MCF 10A (cell line): ENCODE measurements around the gene RMI1. TPM values are rescaled to one million over a fixed set of nuclear protein-coding genes. Genes with fewer than 3 reads are reported as not detected.

Experiments used
- BruUV-seq: library from RNA; stranded (reverse); fragments of 400-500 nt; replicated peaks from 2 replicates; lab custom pipeline; 2021; lab: Mats Ljungman, UMichigan
- CTCF ChIA-PET: fragments of 300-600 bp; sonication (Branson Sonifier 250); formaldehyde crosslinking; extraction: SDS; loops from one replicate; lab custom pipeline; 2021; ENCODE audit warnings: antibody characterized with exemption, inconsistent platforms; lab: Yijun Ruan, JAX
- POLR2A ChIA-PET: fragments of 300-600, 350-650 bp; sonication (Branson Sonifier 250); formaldehyde crosslinking; extraction: SDS; loops from one replicate; lab custom pipeline; 2020; ENCODE audit warnings: antibody characterized with exemption, inconsistent platforms; lab: Yijun Ruan, JAX
- DNase-seq: peaks from one replicate; pipeline ENCODE4 v3.0.0-alpha.2; 2018; ENCODE audit not compliant: unreplicated experiment
- H3K27ac Mint-ChIP-seq: one replicate; pipeline ENCODE4 v1.8.0; 2022; ENCODE audit warnings: mild to moderate bottlenecking, low read depth, mixed read lengths; ENCODE audit not compliant: unreplicated experiment
- H3K27me3 Mint-ChIP-seq: one replicate; pipeline ENCODE4 v1.8.0; 2022; ENCODE audit warnings: mixed read lengths; ENCODE audit not compliant: insufficient read depth, unreplicated experiment
- H3K36me3 Mint-ChIP-seq: one replicate; pipeline ENCODE4 v1.8.0; 2022; ENCODE audit warnings: mild to moderate bottlenecking, moderate library complexity, mixed read lengths; ENCODE audit not compliant: insufficient read depth, unreplicated experiment
- H3K4me1 Mint-ChIP-seq: one replicate; pipeline ENCODE4 v1.8.0; 2022; ENCODE audit warnings: mixed read lengths; ENCODE audit not compliant: insufficient read depth, unreplicated experiment
- H3K4me3 Mint-ChIP-seq: one replicate; pipeline ENCODE4 v1.8.0; 2022; ENCODE audit warnings: mild to moderate bottlenecking, moderate library complexity, mixed read lengths; ENCODE audit not compliant: unreplicated experiment
- H3K9me3 Mint-ChIP-seq: one replicate; pipeline ENCODE4 v1.8.0; 2022; ENCODE audit warnings: mixed read lengths; ENCODE audit not compliant: unreplicated experiment
- intact Hi-C: fragments of 100-400 bp; cut with micrococcal nuclease; formaldehyde crosslinking; loops from 2 replicates; pipeline ENCODE4 v1.14.1; 2022
- total RNA-seq: library from RNA; stranded (reverse); gene quantifications from 2 replicates; pipeline ENCODE4 v1.2.3, GENCODE V29; 2022
- TF ChIP-seq, protein P1 (sequence below): fragments of 200-600 bp; IDR thresholded peaks from one replicate; pipeline ENCODE4 v1.8.0; 2022; ENCODE audit warnings: antibody characterized with exemption, mild to moderate bottlenecking; ENCODE audit not compliant: unreplicated experiment

Gene RMI1
- total RNA-seq, 1 experiment from 2014 or later, result 11.0 TPM

DNA sequence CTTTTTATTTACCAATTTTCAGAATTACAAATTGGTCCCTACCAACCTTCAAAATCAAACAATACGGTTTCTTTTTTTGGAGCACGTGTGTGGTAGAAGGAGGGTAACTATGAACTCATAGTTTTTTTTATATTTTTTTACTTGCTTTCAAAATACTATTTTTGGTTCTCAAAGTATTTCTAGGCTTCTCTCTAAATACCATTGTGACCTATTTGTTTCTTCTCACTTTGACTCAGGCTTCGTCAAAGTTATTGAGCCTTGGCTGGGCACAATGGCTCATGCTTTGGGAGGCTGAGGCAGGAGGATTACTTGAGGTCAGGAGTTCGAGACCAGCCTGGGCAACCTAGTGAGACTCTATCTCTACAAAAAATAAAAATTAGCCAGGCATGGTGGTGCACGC is 47.8 kb upstream of the RMI1 start:
- BruUV-seq, result no TSS peak
- no peaks in the 10 kb centered on the region for H3K27me3 Mint-ChIP-seq
- DNase-seq, result no peak
- H3K27ac Mint-ChIP-seq, result no peak overlapping the region
- CTCF ChIA-PET, result interaction anchor here (0.6 to 2.4 kb wide), 4 partner anchors 12 to 383 kb away, joined by 3 to 11 read pairs (median 4); partner anchors contain the start of gene KIF27
- intact Hi-C loops, result no loop called here
- H3K9me3 Mint-ChIP-seq, result no peaks in the 10 kb centered on the region
- no peak overlapping the region for H3K4me3 Mint-ChIP-seq
- POLR2A ChIA-PET, result interaction anchor here (0.6 to 5.0 kb wide), 9 partner anchors 8 to 1930 kb away, joined by 3 to 79 read pairs (median 6); partner anchors contain the start of genes HNRNPK, KIF27, RMI1 and UBQLN1
- H3K4me1 Mint-ChIP-seq, result peaks cover 49% of the 10 kb centered on the region
- H3K36me3 Mint-ChIP-seq, result no peaks in the 10 kb centered on the region
- TF ChIP-seq, protein P1, sequence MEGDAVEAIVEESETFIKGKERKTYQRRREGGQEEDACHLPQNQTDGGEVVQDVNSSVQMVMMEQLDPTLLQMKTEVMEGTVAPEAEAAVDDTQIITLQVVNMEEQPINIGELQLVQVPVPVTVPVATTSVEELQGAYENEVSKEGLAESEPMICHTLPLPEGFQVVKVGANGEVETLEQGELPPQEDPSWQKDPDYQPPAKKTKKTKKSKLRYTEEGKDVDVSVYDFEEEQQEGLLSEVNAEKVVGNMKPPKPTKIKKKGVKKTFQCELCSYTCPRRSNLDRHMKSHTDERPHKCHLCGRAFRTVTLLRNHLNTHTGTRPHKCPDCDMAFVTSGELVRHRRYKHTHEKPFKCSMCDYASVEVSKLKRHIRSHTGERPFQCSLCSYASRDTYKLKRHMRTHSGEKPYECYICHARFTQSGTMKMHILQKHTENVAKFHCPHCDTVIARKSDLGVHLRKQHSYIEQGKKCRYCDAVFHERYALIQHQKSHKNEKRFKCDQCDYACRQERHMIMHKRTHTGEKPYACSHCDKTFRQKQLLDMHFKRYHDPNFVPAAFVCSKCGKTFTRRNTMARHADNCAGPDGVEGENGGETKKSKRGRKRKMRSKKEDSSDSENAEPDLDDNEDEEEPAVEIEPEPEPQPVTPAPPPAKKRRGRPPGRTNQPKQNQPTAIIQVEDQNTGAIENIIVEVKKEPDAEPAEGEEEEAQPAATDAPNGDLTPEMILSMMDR, result no peak

DNA sequence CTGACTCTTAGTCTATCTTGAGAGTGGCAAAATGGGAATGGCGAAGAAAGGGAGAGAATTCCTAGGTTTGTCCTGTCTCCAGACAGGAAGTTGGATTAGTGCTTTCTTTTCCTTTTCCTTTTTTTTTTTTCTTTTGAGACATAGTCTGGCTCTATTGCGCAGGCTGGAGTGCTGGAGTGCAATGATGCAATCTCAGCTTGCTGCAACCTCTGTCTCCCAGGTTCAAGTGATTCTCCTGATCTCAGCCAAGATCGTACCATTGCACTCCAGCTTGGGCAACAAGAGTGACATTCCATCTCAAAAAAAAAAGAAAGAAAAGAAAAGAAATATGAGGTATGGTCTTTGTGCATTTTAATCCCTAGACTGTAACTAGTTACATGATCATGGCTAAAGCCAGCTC is 46.8 kb upstream of the RMI1 start:
- ChIA-PET POLR2A (interaction anchor here (0.6 to 5.0 kb wide), 9 partner anchors 9 to 333 kb away, joined by 3 to 79 read pairs (median 6); partner anchors contain the start of genes HNRNPK, KIF27 and RMI1), CTCF (interaction anchor here (0.6 to 4.3 kb wide), 6 partner anchors 13 to 1290 kb away, joined by 3 to 64 read pairs (median 4); partner anchors contain the start of gene KIF27)
- no peaks in the 10 kb centered on the region for H3K27me3 Mint-ChIP-seq
- intact Hi-C loops, result loop anchor here (1.0 to 2.0 kb wide), 2 partner anchors 12 to 47 kb away; partner anchors contain the start of genes HNRNPK, KIF27 and RMI1
- TF ChIP-seq, protein P1, result no peak
- H3K9me3 Mint-ChIP-seq, result no peaks in the 10 kb centered on the region
- no peaks in the 10 kb centered on the region for H3K36me3 Mint-ChIP-seq
- peak overlapping the region; percentile 80 for H3K4me3 Mint-ChIP-seq
- peak overlapping the region; percentile 89 for H3K27ac Mint-ChIP-seq
- H3K4me1 Mint-ChIP-seq, result peaks cover 52% of the 10 kb centered on the region
- BruUV-seq, result no TSS peak
- DNase-seq, result peak; percentile 91

DNA sequence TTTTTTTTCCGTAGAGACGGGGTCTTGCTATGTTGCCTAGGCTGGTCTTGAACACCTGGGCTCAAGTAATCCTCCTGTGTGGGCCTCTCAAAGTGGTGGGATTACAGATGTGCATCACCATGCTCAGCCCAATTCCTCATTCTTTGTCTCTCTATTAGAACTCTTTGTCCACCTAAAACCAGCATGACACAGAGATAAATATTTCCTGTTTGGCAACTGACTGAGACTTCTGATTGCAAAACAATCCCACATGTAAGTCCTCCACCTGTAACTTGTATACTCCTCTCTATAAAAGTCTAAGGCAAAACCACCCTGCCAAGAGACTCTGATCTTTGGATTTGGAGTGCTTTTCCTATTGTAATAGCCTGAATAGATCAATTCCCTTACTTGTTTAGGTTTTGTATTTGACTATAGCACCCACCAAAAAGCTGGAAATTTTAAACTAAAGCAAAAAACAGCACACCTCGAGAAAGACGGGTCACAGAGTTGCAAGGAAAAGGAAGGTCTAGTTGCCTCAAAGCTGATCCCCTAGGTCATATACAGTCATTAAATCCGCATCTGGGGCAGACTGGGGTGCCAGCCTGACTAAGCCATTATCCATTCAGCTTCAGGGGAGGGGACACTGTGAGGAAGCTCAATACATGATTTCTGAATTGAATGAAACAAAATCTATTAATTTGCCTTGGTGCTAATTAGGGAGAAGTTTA is 45.9 kb upstream of the RMI1 start:
- Mint-ChIP-seq H3K4me1 (peaks cover 52% of the 10 kb centered on the region), H3K4me3 (peak overlapping the region; percentile 80), H3K9me3 (no peaks in the 10 kb centered on the region), H3K27ac (peak overlapping the region; percentile 89), H3K36me3 (no peaks in the 10 kb centered on the region), H3K27me3 (no peaks in the 10 kb centered on the region)
- ChIA-PET POLR2A (interaction anchor here (0.6 to 5.0 kb wide), 11 partner anchors 14 to 1601 kb away, joined by 3 to 79 read pairs (median 5); partner anchors contain the start of genes HNRNPK, KIF27 and RMI1), CTCF (interaction anchor here (0.6 to 4.3 kb wide), 11 partner anchors 14 to 456 kb away, joined by 3 to 64 read pairs (median 3); partner anchors contain the start of genes KIF27 and RMI1)
- peak; percentile 86 for DNase-seq
- BruUV-seq, result no TSS peak
- TF ChIP-seq, protein P1, result no peak
- intact Hi-C loops, result loop anchor here (1.0 to 5.0 kb wide), 4 partner anchors 13 to 438 kb away; partner anchors contain the start of genes HNRNPK, KIF27 and RMI1
